ENCODE results near the gene ANKS1B.

DNA sequence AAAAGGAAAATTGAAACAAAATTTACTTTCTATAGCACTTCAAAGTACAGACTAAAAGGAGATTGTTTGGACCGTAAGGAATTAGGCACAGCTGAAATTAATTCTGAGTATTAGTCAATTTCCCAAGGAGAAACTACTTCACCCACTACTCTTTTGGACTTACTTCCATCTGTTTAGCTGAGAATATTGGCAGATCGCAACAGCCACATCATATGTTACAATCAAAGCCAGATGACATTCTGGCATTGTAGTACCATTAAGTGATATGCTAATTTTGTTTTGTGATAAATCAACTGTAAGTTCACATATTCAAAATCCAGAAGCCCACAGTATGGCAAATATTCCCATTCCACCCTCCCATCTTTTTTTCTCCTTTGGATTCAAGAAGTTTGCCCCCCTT lies 47.1 kb upstream of the ANKS1B start:
- TF ChIP-seq TCF7L2 (IDR thresholded peaks at IDR 0.05; ENCODE audit: low read depth, low read length) (no peak), POLR2AphosphoS5 (IDR thresholded peaks at IDR 0.05; ENCODE audit: low read depth, low read length) (no peak)
